GM21529 (cell line): Measurements from ENCODE around the gene DLD.
"Not testable (repeated sequence)": the region's sequence is repeated elsewhere in the genome, so short reads cannot be mapped to it uniquely, and the experiment has no call there.

Experiments
- ATAC-seq: cut with Tn5 transposase; IDR thresholded peaks from one replicate; pipeline ENCODE4 v1.9.1; 2021; ENCODE audit not compliant: unreplicated experiment

Gene DLD

DNA sequence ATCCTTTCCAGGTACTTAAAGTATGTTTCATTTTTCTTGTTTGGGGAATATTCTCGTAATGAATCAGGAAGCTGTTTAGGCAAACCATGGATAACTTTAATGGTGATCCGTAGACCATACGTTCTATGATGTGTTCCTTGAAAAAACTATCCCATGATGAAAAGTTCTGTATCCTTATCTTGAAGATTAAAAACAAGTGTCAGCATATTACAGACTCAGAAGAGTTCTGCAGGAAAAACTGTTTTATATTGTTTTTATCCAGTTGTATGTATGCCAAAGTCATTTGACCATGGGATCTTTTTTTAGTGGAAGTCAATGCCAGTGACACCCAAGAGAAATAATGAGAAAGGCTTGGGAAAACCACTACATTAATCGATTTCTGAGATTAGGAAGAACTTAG lies 52.0 kb downstream of the DLD start:
- no peak for ATAC-seq

DNA sequence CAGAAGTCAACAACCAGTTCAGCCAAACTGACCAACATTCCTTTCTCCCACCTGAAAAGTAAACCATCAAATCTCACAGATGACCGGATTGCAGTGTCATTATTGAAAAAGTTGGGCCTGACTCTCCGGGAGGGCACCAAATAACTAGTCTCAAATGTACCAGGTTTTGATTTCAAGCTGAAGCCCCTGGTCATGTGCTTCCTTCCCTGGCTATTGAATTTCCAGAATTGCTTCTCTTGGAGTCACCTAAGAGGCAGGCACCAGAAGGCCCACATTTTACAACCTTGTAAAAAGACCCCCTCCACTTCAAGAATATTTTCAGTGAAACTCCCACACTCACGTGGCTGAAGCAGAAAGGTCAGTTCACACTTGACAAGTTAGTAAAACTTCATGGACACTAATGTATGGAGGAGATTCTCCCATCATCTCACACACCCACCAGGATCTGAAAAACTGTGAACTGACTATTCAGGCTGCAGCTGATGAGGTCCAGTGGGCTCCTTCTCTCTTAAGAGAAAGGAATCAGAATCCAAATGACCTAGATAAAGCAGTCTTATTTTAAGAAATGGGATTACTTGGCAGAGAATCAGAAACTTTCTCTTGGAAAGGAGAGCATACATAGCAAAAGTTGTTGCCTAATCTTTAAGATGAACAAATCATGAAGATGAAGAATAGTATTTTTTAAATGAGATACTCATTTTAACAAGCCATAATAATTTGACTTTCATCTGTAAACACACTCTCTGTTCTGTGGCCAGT lies 53.6 kb downstream of the DLD start:
- no peak for ATAC-seq

DNA sequence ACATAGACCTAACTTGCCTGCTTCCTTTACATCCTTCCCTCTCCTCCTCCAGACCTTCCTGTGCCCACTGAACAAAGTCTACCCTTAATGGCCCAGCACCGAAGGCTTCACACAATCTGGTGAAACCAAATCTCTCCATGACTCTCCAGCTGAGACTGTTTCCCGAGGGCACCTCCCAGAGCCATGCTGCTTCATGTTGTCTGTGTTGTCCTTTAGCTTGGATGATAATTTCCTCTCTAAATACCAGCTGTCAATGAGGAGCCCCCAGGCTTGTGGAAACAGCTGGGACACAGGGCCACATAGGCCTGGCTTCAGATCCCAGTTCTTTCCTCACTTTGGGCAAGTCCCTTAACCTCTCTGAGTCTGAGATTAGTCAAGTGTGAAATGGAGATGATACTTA lies 54.3 kb downstream of the DLD start:
- ATAC-seq, result no peak

DNA sequence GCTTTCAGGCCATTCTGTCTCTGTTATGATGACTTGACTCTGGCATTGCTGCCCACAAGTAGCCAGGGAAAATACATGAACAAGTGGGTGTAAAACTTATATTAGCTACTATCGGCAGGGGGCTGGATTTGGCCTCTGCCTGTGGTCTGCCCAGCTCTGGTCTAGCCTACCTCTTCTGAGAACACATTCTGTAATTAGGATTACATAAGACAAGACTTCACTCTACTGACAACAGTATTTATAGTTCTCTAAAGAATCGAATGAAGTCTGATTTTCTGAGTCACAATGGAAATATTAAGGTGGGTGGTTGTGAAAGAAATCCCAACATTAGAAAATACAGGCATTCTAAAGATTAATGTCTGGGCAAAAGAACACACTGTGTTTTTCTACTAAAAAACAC lies 55.5 kb downstream of the DLD start:
- no peak for ATAC-seq

DNA sequence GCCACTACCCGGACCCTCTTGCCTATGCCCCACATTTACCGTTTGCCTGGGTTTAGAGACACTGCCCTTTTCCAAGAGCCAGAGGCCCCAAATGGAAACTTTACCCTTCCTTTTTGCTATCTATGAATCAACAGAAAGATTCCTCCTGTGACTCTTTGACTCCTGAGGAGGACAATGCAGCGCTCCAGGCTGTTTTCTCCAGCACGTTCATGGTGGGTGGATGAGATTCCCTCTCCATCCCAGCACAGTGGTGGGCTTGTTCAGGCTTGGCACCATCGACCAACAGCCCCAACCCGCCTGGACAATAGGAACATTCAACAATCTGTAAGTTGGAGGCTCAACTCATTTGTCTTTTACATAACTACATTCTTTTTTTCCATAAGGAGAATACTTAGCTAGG lies 55.9 kb downstream of the DLD start:
- no peak for ATAC-seq

DNA sequence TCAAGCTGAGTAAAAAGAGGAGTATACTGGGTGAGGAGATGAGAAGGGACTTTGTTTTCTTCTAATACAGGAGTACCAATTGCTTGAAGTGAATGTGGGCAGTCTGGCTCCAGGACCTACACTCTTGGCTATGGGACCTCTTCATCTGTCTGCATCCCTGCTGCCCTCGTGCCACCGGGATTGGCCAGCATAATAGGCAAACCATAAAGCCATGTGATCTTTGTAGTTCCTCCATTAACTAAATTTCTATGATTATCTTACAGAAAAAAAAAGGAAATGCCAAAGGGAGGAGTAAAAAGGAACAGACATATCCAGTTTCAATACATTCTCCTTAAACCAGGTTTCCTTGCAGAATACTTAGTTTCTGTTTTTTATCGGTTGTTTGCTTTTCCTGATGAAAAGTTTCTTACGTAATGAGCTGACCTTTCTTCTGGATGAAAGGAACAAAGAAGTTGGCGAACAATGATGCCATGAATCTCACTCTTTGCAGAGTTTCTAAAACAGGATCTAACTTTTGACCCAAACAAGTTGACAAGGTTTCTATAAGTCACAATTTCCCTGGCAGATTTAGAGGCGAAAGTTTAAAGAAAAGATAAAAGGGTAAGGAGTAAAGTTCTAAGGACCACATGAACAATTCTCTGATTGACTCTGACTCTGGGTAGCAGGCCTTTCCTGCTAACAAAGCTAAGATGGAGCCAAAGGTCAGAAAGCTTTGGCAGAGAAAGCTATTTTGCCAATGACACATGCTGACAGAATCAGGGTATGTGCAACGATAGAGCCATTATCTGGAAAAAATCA lies 57.9 kb downstream of the DLD start:
- no peak for ATAC-seq

DNA sequence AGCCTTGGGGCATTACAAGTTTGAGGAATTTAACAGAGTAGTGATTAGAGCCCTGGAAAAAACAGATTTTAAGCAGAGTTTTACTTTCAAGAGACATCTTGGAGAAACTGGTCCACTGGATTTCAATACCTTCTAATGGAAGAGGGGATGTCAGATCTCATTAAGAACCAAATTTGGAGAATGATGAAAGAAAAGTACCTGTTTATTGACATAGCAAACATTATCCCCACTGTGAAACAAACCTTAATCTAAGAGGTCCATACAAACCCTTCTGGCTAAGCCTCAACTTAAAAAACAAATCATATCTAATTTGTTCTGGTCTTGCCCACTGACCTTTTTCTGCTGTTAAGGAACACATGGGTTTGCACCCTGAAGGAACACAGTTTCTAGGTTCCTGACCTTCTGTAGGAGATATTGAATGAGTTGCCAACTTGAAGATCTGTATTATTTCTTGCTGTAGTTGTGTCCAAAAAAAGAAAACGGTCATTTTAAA lies 58.5 kb downstream of the DLD start:
- ATAC-seq, result no peak

DNA sequence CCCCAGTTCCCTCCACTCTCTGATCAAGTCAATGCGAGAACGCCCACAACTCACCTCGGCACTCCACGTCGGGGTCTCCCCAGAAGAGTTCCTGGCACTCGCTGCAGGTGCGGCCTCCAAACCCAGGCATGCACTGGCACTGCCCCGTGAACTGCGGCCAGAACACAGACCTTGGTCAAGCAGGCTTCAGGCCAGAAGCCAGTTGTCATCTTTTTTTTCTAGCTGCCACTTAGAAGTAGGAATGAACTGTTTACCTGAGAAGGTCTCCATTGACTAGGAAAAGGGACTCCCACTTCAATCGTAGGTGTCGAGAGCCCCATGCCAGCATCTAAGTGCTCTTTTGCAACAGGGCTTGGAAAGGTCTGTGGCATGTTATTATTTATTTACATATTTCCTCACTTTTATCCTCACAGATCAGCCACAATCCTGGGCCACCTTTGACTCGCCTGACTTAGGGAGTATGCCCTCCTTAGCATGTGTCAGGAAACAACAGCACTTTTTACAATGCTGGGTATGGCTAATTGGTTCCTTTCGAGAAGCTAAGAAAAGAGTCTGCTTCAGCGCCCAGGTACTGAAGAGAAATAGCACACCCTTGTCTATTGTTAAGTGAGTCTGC lies 60.3 kb downstream of the DLD start:
- ATAC-seq, result no peak

DNA sequence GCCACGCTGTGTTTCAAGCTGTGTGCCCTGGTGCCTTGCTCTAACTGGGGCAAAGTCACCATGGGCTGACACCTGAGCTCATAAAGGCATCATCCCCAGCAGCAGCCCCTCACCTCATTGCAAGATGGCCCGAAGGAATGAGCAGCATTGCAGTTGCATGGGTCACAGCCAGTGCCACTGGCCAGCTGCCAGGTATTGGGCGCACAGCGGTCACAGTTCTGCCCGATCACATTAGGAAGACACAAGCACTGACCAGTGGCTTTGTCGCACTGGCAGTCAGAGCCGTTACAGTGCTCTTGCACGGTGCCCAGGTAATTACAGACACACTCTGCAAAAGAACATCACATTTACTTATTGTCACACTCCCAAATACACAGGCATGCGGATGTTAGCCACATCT lies 60.9 kb downstream of the DLD start:
- ATAC-seq, result no peak

DNA sequence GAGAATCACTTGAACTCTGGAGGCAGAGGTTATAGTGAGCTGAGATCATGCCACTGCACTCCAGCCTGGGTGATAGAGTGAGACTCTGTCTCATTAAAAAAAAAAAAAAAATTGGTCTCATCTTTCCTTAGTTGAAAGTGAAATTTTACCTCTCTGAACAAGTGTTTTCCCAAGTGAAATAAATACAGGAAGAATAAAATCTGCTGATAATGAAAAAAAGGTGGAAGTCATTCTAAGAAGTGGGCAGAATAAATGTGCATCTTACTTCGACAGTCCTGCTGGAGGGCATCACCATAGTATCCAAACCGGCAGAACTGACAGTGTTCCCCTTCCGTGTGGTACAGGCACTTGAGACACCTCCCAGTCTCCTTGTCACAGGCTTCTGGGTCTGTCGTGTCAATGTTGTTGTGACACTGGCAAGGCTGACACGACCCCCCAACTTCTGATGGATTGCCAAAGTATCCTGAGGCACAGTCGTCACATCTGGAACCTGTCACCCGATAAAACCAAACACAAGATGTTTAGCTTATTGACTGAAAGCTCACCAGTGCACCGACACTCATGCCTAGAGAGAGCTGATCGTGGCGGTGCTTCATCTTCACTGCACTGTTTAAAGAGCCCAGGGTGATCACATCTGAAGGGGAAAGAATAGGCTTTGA lies 62.4 kb downstream of the DLD start:
- no peak for ATAC-seq

DNA sequence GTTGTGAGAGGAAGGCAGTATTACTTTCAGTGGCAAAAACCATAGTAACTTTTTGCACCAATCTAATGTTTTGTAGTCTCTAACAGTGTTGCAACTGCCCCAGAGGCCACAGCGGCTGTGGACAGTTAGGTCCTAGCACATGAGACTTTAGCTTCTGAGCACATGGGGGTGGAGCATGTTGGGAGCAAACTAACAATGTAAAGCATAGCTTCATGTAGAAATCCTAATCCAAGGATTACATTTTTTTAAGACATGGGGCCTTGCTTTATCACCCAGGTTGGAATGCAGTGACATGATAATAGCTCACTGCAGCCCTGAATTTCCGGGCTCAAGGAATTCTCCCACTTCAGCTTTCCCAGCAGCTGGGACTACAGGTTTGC lies 62.9 kb downstream of the DLD start:
- no peak for ATAC-seq

DNA sequence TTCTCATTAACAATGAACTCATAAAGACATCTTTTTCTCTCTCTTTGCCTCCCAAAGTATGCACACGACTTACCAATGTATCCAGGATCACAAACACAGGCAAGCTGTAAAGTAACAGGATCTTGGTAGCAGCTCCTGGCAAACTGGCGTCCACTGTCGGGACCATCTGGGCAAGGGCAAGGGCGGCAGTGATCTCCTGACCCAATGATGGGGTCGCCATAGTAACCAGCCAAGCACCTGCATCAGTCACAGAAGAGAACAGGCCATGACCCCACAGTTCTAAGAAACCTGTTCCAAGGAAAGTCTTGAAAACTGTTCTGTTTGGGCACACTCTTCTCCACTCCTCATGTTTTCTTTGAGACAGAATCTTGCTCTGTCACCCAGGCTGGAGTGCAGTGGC lies 64.4 kb downstream of the DLD start:
- ATAC-seq, result no peak

DNA sequence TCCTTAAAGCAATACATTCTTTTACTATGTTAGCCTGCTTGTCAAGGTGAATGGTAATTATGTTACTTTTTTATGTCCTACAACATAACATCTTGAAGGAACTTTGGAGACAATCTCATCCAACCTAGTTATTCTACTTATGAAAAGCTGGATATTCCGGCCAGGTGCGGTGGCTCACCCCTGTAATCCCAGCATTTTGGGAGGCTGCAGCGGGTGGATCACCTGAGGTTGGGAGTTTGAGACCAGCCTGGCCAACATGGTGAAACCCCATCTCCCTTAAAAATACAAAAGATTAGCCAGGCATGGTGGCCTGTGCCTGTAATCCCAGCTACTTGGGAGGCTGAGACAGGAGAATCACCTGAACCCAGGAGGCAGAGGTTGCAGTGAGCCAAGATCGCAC lies 66.0 kb downstream of the DLD start:
- not testable (repeated sequence) for ATAC-seq

DNA sequence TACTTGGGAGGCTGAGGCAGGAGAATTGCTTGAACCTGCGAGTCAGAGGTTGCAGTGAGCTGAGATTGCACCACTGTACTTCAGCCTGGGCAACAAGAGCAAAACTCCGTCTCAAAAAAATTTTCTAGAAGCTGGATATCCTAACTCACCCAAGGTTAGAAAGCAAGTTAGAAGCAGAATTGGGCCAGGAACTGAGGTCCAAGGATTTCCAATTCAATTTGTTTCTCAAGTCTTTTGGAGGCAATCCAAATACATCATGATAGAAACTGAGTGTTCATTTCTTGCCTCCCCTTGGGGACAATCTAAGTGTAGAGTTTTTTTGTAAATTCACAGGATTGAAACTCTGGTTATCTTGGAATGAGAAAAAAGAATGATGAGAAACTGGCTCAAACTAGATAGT lies 66.5 kb downstream of the DLD start:
- no peak for ATAC-seq

DNA sequence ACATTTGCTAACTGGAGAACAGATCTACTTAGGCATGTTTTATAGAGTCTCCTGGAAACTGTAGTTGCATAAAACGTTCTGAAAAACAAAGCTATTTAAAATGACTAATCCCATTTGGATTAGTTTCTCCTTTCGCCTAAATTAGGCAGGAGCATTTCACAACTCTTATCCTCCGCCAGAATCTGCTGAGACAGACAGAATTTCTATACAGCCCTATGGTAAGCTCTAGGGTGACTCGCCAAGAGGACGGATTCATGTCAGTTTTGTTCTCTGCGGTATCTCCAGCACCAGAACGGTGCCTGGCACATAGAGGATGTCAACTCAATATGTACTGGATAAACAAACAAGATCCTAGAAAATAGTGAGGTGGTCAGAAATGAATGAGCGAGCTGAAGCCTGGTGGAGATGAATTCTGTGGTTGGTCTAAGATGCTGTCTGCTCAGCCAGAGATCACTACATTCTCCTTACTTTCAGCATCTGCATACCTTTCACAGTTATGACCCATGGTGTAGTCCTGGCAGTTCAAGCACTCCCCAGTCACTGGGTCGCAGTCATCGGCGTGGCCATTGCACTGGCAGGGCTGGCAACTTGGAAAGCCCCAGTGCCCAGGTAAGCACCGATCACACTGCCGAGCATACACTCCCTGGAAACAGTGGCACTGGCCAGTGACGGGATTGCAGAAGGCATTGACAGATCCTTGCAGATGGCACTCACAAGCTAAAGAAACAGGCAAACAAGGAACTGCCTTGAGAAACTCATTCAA lies 68.0 kb downstream of the DLD start:
- ATAC-seq, result no peak

DNA sequence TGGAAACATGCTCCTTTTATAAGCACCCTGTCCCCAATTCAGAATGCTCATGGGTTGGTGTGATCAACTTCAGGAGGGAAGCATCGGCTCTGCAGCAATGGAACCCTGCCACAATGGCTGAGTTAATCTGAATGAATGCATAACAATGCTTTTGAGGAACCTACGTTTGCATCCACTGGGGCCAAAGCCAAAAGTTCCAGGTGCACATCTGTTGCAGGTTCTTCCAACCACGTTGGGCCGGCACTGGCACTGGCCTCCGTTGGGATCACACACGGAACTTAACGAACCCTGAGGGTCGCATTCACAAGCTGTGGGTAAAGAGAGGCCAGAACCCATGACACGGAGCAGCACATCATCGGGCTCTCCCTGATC lies 68.5 kb downstream of the DLD start:
- no peak for ATAC-seq

DNA sequence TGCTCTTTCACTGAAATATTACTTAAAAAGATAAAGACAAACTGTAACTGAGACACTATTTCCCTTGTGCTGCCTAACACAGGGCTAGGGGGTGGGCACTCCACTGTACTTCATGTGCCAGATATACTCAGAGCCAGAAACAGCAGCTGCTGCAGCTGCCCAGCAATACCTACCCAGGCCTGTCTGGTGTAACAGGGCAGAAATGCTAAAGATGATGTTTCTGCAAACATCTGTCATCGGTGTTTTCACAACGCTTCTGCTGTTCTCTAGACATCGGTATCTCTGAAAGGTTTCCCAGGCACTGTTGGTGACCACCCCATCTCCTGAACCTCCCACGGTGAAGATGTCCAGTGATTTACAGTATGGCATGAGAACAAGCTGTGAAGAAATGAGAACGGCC lies 69.3 kb downstream of the DLD start:
- no peak for ATAC-seq

DNA sequence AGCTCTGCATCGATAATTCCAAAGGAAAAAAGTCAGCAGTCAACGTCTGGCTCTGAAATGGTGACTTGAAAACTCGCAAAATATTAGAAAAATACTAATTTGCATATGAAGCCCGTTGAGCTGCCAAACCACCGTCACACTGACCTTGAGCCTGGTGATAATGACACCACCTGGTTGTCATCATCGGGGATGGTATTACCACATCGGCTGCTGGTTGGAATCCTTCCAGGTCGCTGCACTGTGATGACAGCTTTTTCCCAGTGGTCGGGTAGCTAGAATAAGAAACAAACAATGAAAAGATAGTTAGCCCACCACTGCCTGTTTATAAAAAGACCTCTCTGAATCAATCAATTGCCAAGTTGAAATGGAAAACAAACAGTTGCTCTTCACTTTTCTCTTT lies 70.4 kb downstream of the DLD start:
- ATAC-seq, result no peak

DNA sequence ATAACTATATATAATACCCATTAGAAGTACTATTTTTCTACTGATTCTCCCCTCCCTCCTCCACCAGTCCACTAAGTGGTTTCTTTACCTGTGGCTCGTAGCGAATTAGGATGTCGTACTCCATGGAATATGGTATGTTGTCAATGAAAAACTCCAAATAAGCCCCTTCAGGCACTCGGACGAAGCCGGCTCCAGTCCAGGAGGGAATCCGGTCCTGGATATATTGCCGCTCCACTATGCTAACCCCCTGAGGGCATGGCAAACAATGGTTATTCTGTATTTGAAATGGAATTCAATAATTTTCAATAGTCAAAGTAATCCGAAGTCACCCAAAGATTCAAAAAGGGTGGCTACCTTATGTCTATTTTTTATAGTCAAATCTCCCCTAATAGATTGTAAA lies 71.8 kb downstream of the DLD start:
- no peak for ATAC-seq

DNA sequence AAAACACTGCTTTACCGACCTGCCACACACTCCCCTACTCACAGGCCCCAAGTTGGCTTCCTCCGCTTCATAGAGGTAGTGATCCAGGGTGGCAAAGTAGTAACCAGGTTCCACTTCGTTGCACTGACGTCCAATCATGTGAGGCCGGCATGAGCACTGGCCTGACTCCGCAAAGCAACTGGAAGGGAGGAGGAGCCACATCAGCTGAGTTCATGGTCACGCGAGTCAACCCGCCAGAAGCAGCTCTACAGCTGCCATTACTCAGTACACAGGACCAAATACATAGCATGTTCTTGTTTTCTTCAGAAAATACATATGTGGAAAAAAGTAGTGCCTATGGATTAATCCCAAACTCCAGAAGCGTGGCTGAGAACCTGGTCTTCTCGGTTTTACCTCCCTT lies 73.5 kb downstream of the DLD start:
- no peak for ATAC-seq

DNA sequence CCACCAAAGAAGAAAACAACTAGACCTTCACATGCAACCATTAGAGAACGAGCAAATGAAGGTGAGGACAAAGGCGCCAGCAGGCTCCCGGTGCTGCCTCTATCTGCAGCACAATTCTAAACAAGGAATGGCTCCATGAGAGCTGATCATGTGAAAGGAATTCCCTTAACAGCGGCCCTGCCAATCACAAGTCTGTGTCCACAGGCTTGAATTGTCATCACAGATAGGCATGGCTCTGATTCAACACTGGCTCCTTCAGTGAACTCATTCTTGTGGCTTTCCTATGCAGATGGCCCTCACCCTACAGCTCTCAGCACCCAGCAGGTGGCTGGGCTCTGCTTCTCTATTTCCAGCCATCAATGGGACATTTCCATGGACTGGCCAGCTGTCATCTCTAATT lies 75.7 kb downstream of the DLD start:
- ATAC-seq, result no peak
